GM12878 (cell line): ENCODE data around the gene USH1C. TPM values are rescaled to one million over a fixed set of nuclear protein-coding genes. Genes with fewer than 3 reads are reported as not detected.

Source experiments
- ATAC-seq: fragments of 200-7000 bp; cut with Tn5 transposase; 3 replicates; pipeline ENCODE4 v1.9.1; 2020; ENCODE audit warnings: mild to moderate bottlenecking, moderate library complexity
- BruUV-seq: library from RNA; stranded (reverse); fragments of 400-500 nt; replicated peaks from 2 replicates; lab custom pipeline; 2021; lab: Mats Ljungman, UMichigan
- CTCF ChIA-PET: fragments of 300-600 bp; sonication (Branson Sonifier 250); formaldehyde crosslinking; extraction: SDS; loops from one replicate; lab custom pipeline; 2021; ENCODE audit warnings: inconsistent platforms; lab: Yijun Ruan, JAX
- POLR2A ChIA-PET: fragments of 350-600 bp; formaldehyde crosslinking; extraction: SDS; loops from one replicate; lab custom pipeline; 2021; ENCODE audit warnings: inconsistent platforms; lab: Charles Lee
- RAD21 ChIA-PET: fragments of 300-600 bp; sonication (Branson Sonifier 250); formaldehyde crosslinking; loops from one replicate; lab custom pipeline; 2023; ENCODE audit warnings: antibody characterized with exemption; ENCODE audit not compliant: unreplicated experiment; lab: Charles Lee
- SMC1A ChIA-PET: fragments of 300-600 bp; sonication (Branson Sonifier 250); formaldehyde crosslinking; loops from one replicate; lab custom pipeline; 2023; ENCODE audit not compliant: unreplicated experiment, uncharacterized antibody; lab: Charles Lee
- DNase-seq: peaks from one replicate; pipeline ENCODE4 v3.0.0-alpha.2; 2011; ENCODE audit warnings: low read depth, low spot score
- FAIRE-seq: peaks from 3 replicates; lab custom pipeline; 2011; peaks lifted over from hg19 to GRCh38; lab: Jason Lieb, UNC
- H2AFZ ChIP-seq: 2 replicates; pipeline ENCODE4 v1.6.0; 2011; ENCODE audit warnings: low read depth, low read length, control low read depth; ENCODE audit not compliant: control insufficient read depth
- H3K27ac ChIP-seq: 2 replicates; pipeline ENCODE4 v1.5.1; 2011; ENCODE audit warnings: control low read depth; ENCODE audit not compliant: control insufficient read depth, insufficient read depth
- H3K27me3 ChIP-seq, 2 experiments: replicated peaks in 1 of 2; 2 replicates each; pipeline versions ENCODE4 v1.6.0 to v1.6.1; 2011; ENCODE audit warnings: low read length in 1 of 2; ENCODE audit not compliant: control insufficient read depth in 2 of 2, insufficient read depth in 2 of 2
- H3K36me3 ChIP-seq, 2 experiments: 2 replicates each; pipeline ENCODE4 v1.5.1; 2011; ENCODE audit warnings: low read length in 1 of 2; ENCODE audit not compliant: control insufficient read depth in 2 of 2, insufficient read depth in 2 of 2
- H3K4me1 ChIP-seq: 2 replicates; pipeline ENCODE4 v1.6.1; 2011; ENCODE audit warnings: mild to moderate bottlenecking, low read length, moderate library complexity, mixed read lengths; ENCODE audit not compliant: control insufficient read depth, insufficient read depth
- H3K4me2 ChIP-seq: 2 replicates; pipeline ENCODE4 v1.6.0; 2011; ENCODE audit warnings: control low read depth; ENCODE audit not compliant: control insufficient read depth, insufficient read depth
- H3K4me3 ChIP-seq: fragments of 200-600 bp; sonication (generic); 2 replicates; pipeline ENCODE4 v1.5.1; 2016
- H3K79me2 ChIP-seq: 2 replicates; pipeline ENCODE4 v1.6.0; 2011; ENCODE audit warnings: low read length; ENCODE audit not compliant: control insufficient read depth, insufficient read depth
- H3K9ac ChIP-seq: 2 replicates; pipeline ENCODE4 v1.8.0; 2011; ENCODE audit warnings: low read length, control low read depth, mixed read lengths; ENCODE audit not compliant: control insufficient read depth, insufficient read depth
- H3K9me3 ChIP-seq: replicated peaks from 3 replicates; pipeline ENCODE4 v1.5.1; 2011; ENCODE audit warnings: mild to moderate bottlenecking, low read length; ENCODE audit not compliant: control insufficient read depth, insufficient read depth
- H4K20me1 ChIP-seq: 2 replicates; pipeline ENCODE4 v1.6.0; 2011; ENCODE audit not compliant: control insufficient read depth, insufficient read depth
- E2F8 ChIP-seq: fragments of 450-650 bp; IDR thresholded peaks from 2 replicates; pipeline ENCODE4 v1.6.1; 2018; ENCODE audit warnings: mild to moderate bottlenecking, low read depth, moderate library complexity; ENCODE audit not compliant: partially characterized antibody
- ETV6 ChIP-seq, 2 experiments: fragments of 450-650 bp in 1 of 2; IDR thresholded peaks in 1 of 2; conservative IDR thresholded peaks in 1 of 2; 2 replicates each; pipeline ENCODE4 v1.6.1; 2014; ENCODE audit warnings: antibody characterized with exemption in 1 of 2, borderline replicate concordance in 1 of 2, low read depth in 1 of 2, mild to moderate bottlenecking in 1 of 2, moderate library complexity in 1 of 2
- GATAD2B ChIP-seq: fragments of 450-650 bp; conservative IDR thresholded peaks from 2 replicates; pipeline ENCODE4 v1.6.1; 2017; ENCODE audit warnings: low read depth, mild to moderate bottlenecking, moderate library complexity
- IRF3 ChIP-seq: fragments of 450-650 bp; IDR thresholded peaks from 2 replicates; pipeline ENCODE4 v1.6.1; 2014; ENCODE audit warnings: mild to moderate bottlenecking
- IRF5 ChIP-seq: fragments of 450-650 bp; IDR thresholded peaks from 2 replicates; pipeline ENCODE4 v1.6.1; 2017; ENCODE audit warnings: borderline replicate concordance
- KLF5 ChIP-seq: fragments of 450-650 bp; IDR thresholded peaks from 2 replicates; pipeline ENCODE4 v1.6.1; 2014; ENCODE audit warnings: mild to moderate bottlenecking; ENCODE audit not compliant: partially characterized antibody
- MYC ChIP-seq: IDR thresholded peaks from 2 replicates; pipeline ENCODE4 v1.6.1; 2011; ENCODE audit warnings: mild to moderate bottlenecking, low read length, moderate library complexity, inconsistent platforms; ENCODE audit not compliant: insufficient read depth, insufficient replicate concordance, insufficient read length, severe bottlenecking
- NR2C1 ChIP-seq: fragments of 450-650 bp; IDR thresholded peaks from 2 replicates; pipeline ENCODE4 v1.6.1; 2017; ENCODE audit warnings: antibody characterized with exemption, mild to moderate bottlenecking, moderate library complexity
- NRF1 ChIP-seq: conservative IDR thresholded peaks from 2 replicates; pipeline ENCODE4 v1.6.1; 2011; ENCODE audit warnings: mild to moderate bottlenecking, low read depth, low read length, improper control_type of control experiment
- RAD21 ChIP-seq: IDR thresholded peaks from 2 replicates; pipeline ENCODE4 v1.6.1; 2011; ENCODE audit warnings: mild to moderate bottlenecking, low read depth, low read length, moderate library complexity; ENCODE audit not compliant: insufficient read depth
- RCOR1 ChIP-seq: conservative IDR thresholded peaks from 2 replicates; pipeline ENCODE4 v1.6.1; 2012; ENCODE audit warnings: low read depth, low read length, improper control_type of control experiment
- SMAD5 ChIP-seq: IDR thresholded peaks from 2 replicates; pipeline ENCODE4 v1.6.1; 2016; ENCODE audit warnings: antibody characterized with exemption, low read depth
- WGBS: methylation state at CpG from one replicate; pipeline ENCODE4 v1.1.6; 2016; ENCODE audit warnings: low lambda C conversion rate; ENCODE audit not compliant: insufficient replicate concordance, insufficient coverage; ENCODE audit errors: missing lambda C conversion rate; 5-methylcytosine and 5-hydroxymethylcytosine counted together
- in situ Hi-C: fragments of 300-500 bp; cut with MboI; formaldehyde crosslinking; loops from 9 replicates; pipeline ENCODE4 v1.14.3; 2018; ENCODE audit warnings: mixed read lengths
- intact Hi-C: fragments of 100-400 bp; cut with micrococcal nuclease; formaldehyde crosslinking; loops from one replicate; pipeline ENCODE4 v1.14.2; 2022; ENCODE audit not compliant: unreplicated experiment
- polyA plus RNA-seq, 11 experiments: library from polyadenylated mRNA; depleted of rRNA in 4 of 11; unstranded in 6 of 11; stranded (reverse) in 5 of 11; fragments of >200 nt; fragmentation: Nextera tagmentation in 4 of 11; fragmentation: Illumina TruSeq in 1 of 11; extraction: Ambion mirVana in 4 of 11; extraction: Trizol in 1 of 11; gene quantifications; 1 replicate in 1 of 11; 2 replicates in 10 of 11; pipeline versions ENCODE4 v1.2.1 to v1.2.3, GENCODE V29; 2011 to 2016; ENCODE audit warnings: inconsistent platforms in 2 of 11, missing spikeins in 2 of 11, low read depth in 1 of 11
- total RNA-seq, 4 experiments: library from RNA; depleted of rRNA in 3 of 4; stranded (reverse); fragments of >200 nt in 3 of 4; fragmentation: Illumina TruSeq in 1 of 4; extraction: Trizol in 1 of 4; gene quantifications; 2 replicates each; pipeline versions ENCODE4 v1.2.1 to v1.2.3, GENCODE V29; 2013 to 2021

USH1C gene
- total and polyA plus RNA-seq, 10 of the 15 experiments (the other 5 are each of a cell fraction or from before 2014, with no cell fraction given): not detected

GRCh38 chr11:17460406-17460805 lies 83.8 kb downstream of the USH1C start:
- H2AFZ ChIP-seq: no peak overlapping the region
- ChIA-PET SMC1A (no interaction called here), POLR2A (no interaction called here), RAD21 (no interaction called here)
- H3K79me2 ChIP-seq: no peaks in the 10 kb centered on the region
- WGBS: 42% methylated on average over 12 of the region's 12 CpGs
- ATAC-seq: no peak
- FAIRE-seq: no peak
- no peak overlapping the region for H3K27ac ChIP-seq
- no peak overlapping the region for H3K4me3 ChIP-seq
- H4K20me1 ChIP-seq: no peaks in the 10 kb centered on the region
- no peaks in the 10 kb centered on the region for H3K9me3 ChIP-seq
- intact Hi-C loops (no loop called here), in situ Hi-C loops (no loop called here)
- no TSS peak for BruUV-seq
- no peak overlapping the region for H3K4me2 ChIP-seq
- H3K36me3 ChIP-seq: no peaks in the 10 kb centered on the region
- no peaks in the 10 kb centered on the region for H3K4me1 ChIP-seq
- peaks cover 2% of the 10 kb centered on the region in 2 experiments; a peak in 2 of 4 replicates for H3K27me3 ChIP-seq
- DNase-seq: no peak
- H3K9ac ChIP-seq: no peak overlapping the region
- no peak for TF ChIP-seq E2F8
- no peak for TF ChIP-seq GATAD2B
- no peak for TF ChIP-seq IRF3
- no peak for TF ChIP-seq IRF5
- no peak for TF ChIP-seq NR2C1
- no peak for TF ChIP-seq ETV6 (conservative IDR thresholded peaks at IDR 0.05 in 1 of 2, IDR thresholded peaks at IDR 0.05 in 1 of 2; ENCODE audit: borderline replicate concordance in 1 of 2, low read depth in 1 of 2)
- TF ChIP-seq MYC: no peak
- no peak for TF ChIP-seq RAD21
- no peak for TF ChIP-seq NRF1
- TF ChIP-seq SMAD5: no peak
- no peak for TF ChIP-seq RCOR1
- TF ChIP-seq KLF5: no peak
- TF ChIP-seq, all 136 proteins: peak for 0
- CTCF ChIA-PET: no interaction called here
